Activated naive CD8-positive, alpha-beta T cell treated with anti-CD3 and anti-CD28 coated beads, Interleukin-2, amount 50 U/mL, for 16 hours (primary cell): ENCODE results near the gene COL15A1.

ENCODE experiments used
- DNase-seq: peaks from one replicate; pipeline ENCODE4 v3.0.0-alpha.2; 2020; ENCODE audit warnings: low read depth, low spot score

Gene COL15A1

GRCh38 chr9:99056886-99057664 is 113.4 kb downstream of the COL15A1 start:
- no peak for DNase-seq

- DNase-seq, result peak; percentile 13
Measured at GRCh38 chr9:99057665-99058625, 114.2 kb downstream of the COL15A1 start.

GRCh38 chr9:99058964-99059921 is 115.5 kb downstream of the COL15A1 start:
- no peak for DNase-seq

- no peak for DNase-seq
Measured at GRCh38 chr9:99060621-99061020, 116.9 kb downstream of the COL15A1 start.

- no peak for DNase-seq
Measured at GRCh38 chr9:99062549-99062948, 118.8 kb downstream of the COL15A1 start.

- DNase-seq, result no peak
Measured at GRCh38 chr9:99063522-99063921, 119.8 kb downstream of the COL15A1 start.

- DNase-seq, result no peak
Measured at GRCh38 chr9:99066571-99066970, 122.9 kb downstream of the COL15A1 start.

- DNase-seq, result no peak
Measured at GRCh38 chr9:99069075-99069474, 125.4 kb downstream of the COL15A1 start.

- no peak for DNase-seq
Measured at GRCh38 chr9:99069546-99069945, 125.8 kb downstream of the COL15A1 start.

- no peak for DNase-seq
Measured at GRCh38 chr9:99070681-99071080, 127.0 kb downstream of the COL15A1 start.

GRCh38 chr9:99071313-99072039 is 127.8 kb downstream of the COL15A1 start:
- DNase-seq, result no peak

GRCh38 chr9:99072040-99072394 is 128.3 kb downstream of the COL15A1 start:
- no peak for DNase-seq

GRCh38 chr9:99073347-99073746 is 129.6 kb downstream of the COL15A1 start:
- no peak for DNase-seq

- DNase-seq, result no peak
Measured at GRCh38 chr9:99073985-99074901, 130.5 kb downstream of the COL15A1 start.

GRCh38 chr9:99074902-99075245 is 131.2 kb downstream of the COL15A1 start:
- DNase-seq, result no peak

GRCh38 chr9:99075246-99075912 is 131.7 kb downstream of the COL15A1 start:
- DNase-seq, result no peak

GRCh38 chr9:99076030-99076429 is 132.3 kb downstream of the COL15A1 start:
- DNase-seq, result no peak

GRCh38 chr9:99076483-99077171 is 132.9 kb downstream of the COL15A1 start:
- no peak for DNase-seq

GRCh38 chr9:99078717-99079116 is 135.0 kb downstream of the COL15A1 start:
- no peak for DNase-seq
